Islet of Langerhans (tissue), 1 donor: ENCODE measurements around the gene NEIL3.

Experiments used
- FAIRE-seq: peaks from one replicate; lab custom pipeline; 2011; peaks lifted over from hg19 to GRCh38; lab: Jason Lieb, UNC

NEIL3 gene

GRCh38 chr4:177309522-177310371 lies at the start of gene NEIL3:
TSS of gene NEIL3 (plus strand) at chr4:177309874. CDS start at chr4:177309954, 80 bp downstream.
- FAIRE-seq: peak; percentile 66

- no peak for FAIRE-seq
These were observed 45.9 kb upstream of the NEIL3 start for GRCh38 chr4:177263818-177264217.

GRCh38 chr4:177264788-177265422 lies 44.8 kb upstream of the NEIL3 start:
- FAIRE-seq: no peak

GRCh38 chr4:177265729-177266128 lies 43.9 kb upstream of the NEIL3 start:
- no peak for FAIRE-seq

- no peak for FAIRE-seq
These were observed 43.2 kb upstream of the NEIL3 start for GRCh38 chr4:177266506-177266905.

- FAIRE-seq: no peak
These were observed 41.8 kb upstream of the NEIL3 start for GRCh38 chr4:177267911-177268310.

GRCh38 chr4:177271091-177271490 lies 38.6 kb upstream of the NEIL3 start:
- no peak for FAIRE-seq

GRCh38 chr4:177271915-177272766 lies 37.5 kb upstream of the NEIL3 start:
- no peak for FAIRE-seq

- no peak for FAIRE-seq
These were observed 33.7 kb upstream of the NEIL3 start for GRCh38 chr4:177275999-177276398.

- no peak for FAIRE-seq
These were observed 28.2 kb upstream of the NEIL3 start for GRCh38 chr4:177281351-177281909.

- no peak for FAIRE-seq
These were observed 27.3 kb upstream of the NEIL3 start for GRCh38 chr4:177282284-177282835.

GRCh38 chr4:177283167-177283566 lies 26.5 kb upstream of the NEIL3 start:
- FAIRE-seq: no peak

GRCh38 chr4:177285953-177286352 lies 23.7 kb upstream of the NEIL3 start:
- no peak for FAIRE-seq

GRCh38 chr4:177287255-177287654 lies 22.4 kb upstream of the NEIL3 start:
- FAIRE-seq: no peak

- FAIRE-seq: no peak
These were observed 21.3 kb upstream of the NEIL3 start for GRCh38 chr4:177288335-177288734.

- FAIRE-seq: no peak
These were observed 18.9 kb upstream of the NEIL3 start for GRCh38 chr4:177290780-177291179.

- FAIRE-seq: no peak
These were observed 17.5 kb upstream of the NEIL3 start for GRCh38 chr4:177292171-177292570.

GRCh38 chr4:177293208-177294033 lies 16.3 kb upstream of the NEIL3 start:
- no peak for FAIRE-seq

- no peak for FAIRE-seq
These were observed 11.8 kb upstream of the NEIL3 start for GRCh38 chr4:177297785-177298391.

- no peak for FAIRE-seq
These were observed 8.5 kb upstream of the NEIL3 start for GRCh38 chr4:177301126-177301639.
